Hepatocyte (in vitro differentiated cells): Measurements from ENCODE around the gene GPR37L1. TPM values are rescaled to one million over a fixed set of nuclear protein-coding genes. Genes with fewer than 3 reads are reported as not detected.
"Not testable (repeated sequence)": the region's sequence is repeated elsewhere in the genome, so short reads cannot be mapped to it uniquely, and the experiment has no call there.

Source experiments
- DNase-seq: peaks from one replicate; pipeline ENCODE4 v3.0.0-alpha.2; 2016; ENCODE audit warnings: low spot score
- H2AFZ ChIP-seq: fragments of 200-600 bp; sonication (generic); 2 replicates; pipeline ENCODE4 v1.6.0; 2016; ENCODE audit warnings: antibody characterized with exemption, mild to moderate bottlenecking
- H3K27ac ChIP-seq: fragments of 200-600 bp; sonication (generic); 2 replicates; pipeline ENCODE4 v1.5.1; 2016; ENCODE audit warnings: mild to moderate bottlenecking
- H3K27me3 ChIP-seq: fragments of 200-600 bp; sonication (generic); 2 replicates; pipeline ENCODE4 v1.6.1; 2016
- H3K36me3 ChIP-seq: fragments of 200-600 bp; sonication (generic); replicated peaks from 2 replicates; pipeline ENCODE4 v1.5.1; 2016; ENCODE audit warnings: low read depth; ENCODE audit not compliant: insufficient read depth
- H3K4me1 ChIP-seq: fragments of 200-600 bp; sonication (generic); 2 replicates; pipeline ENCODE4 v1.5.1; 2016; ENCODE audit warnings: mild to moderate bottlenecking, moderate library complexity; ENCODE audit not compliant: insufficient read depth
- H3K4me2 ChIP-seq: fragments of 200-600 bp; sonication (generic); 2 replicates; pipeline ENCODE4 v1.6.0; 2016
- H3K4me3 ChIP-seq: fragments of 200-600 bp; sonication (generic); 2 replicates; pipeline ENCODE4 v1.5.1; 2016; ENCODE audit warnings: mild to moderate bottlenecking
- H3K79me2 ChIP-seq: fragments of 200-600 bp; sonication (generic); 2 replicates; pipeline ENCODE4 v1.6.0; 2017; ENCODE audit warnings: mild to moderate bottlenecking
- H3K9me2 ChIP-seq: fragments of 200-600 bp; sonication (generic); replicated peaks from 2 replicates; pipeline ENCODE4 v1.6.0; 2017; ENCODE audit warnings: mild to moderate bottlenecking; ENCODE audit not compliant: insufficient read depth
- H3K9me3 ChIP-seq: fragments of 200-600 bp; sonication (generic); 2 replicates; pipeline ENCODE4 v1.5.1; 2016; ENCODE audit warnings: low read depth, mild to moderate bottlenecking
- H4K20me1 ChIP-seq: fragments of 200-600 bp; sonication (generic); 2 replicates; pipeline ENCODE4 v1.6.0; 2016; ENCODE audit warnings: mild to moderate bottlenecking; ENCODE audit not compliant: insufficient read depth, poor library complexity, severe bottlenecking
- CTCF ChIP-seq: fragments of 200-600 bp; sonication (generic); IDR thresholded peaks from 2 replicates; pipeline ENCODE4 v1.5.1; 2016; ENCODE audit warnings: antibody characterized with exemption, mild to moderate bottlenecking; ENCODE audit not compliant: poor library complexity
- EZH2 ChIP-seq: fragments of 200-600 bp; sonication (generic); IDR thresholded peaks from 2 replicates; pipeline ENCODE4 v1.6.1; 2016; ENCODE audit warnings: antibody characterized with exemption, mild to moderate bottlenecking, borderline replicate concordance
- EZH2phosphoT487 ChIP-seq: fragments of 200-600 bp; sonication (generic); IDR thresholded peaks from one replicate; pipeline ENCODE4 v1.6.1; 2018; ENCODE audit warnings: antibody characterized with exemption, mild to moderate bottlenecking, low read depth, moderate library complexity; ENCODE audit not compliant: unreplicated experiment, severe bottlenecking
- WGBS: methylation state at CpG from one replicate; pipeline ENCODE4 v1.1.6; 2016; ENCODE audit warnings: low lambda C conversion rate; ENCODE audit errors: missing lambda C conversion rate; 5-methylcytosine and 5-hydroxymethylcytosine counted together
- polyA plus RNA-seq: library from polyadenylated mRNA; unstranded; fragments of >200 nt; fragmentation: Nextera tagmentation; extraction: Ambion mirVana; gene quantifications from 2 replicates; pipeline ENCODE4 v1.2.1, GENCODE V29; 2016
- total RNA-seq: library from RNA; depleted of rRNA; stranded (reverse); fragments of >200 nt; gene quantifications from 2 replicates; pipeline ENCODE4 v1.2.3, GENCODE V29; 2014

Gene GPR37L1
- total and polyA plus RNA-seq, 2 experiments from 2014 or later, result 0.39 TPM; not detected in 1

- TF ChIP-seq EZH2, result no peak
- no peak for TF ChIP-seq EZH2phosphoT487
- no peak for TF ChIP-seq CTCF
- H2AFZ ChIP-seq, result no peak overlapping the region
- H3K27ac ChIP-seq, result peak overlapping the region; percentile 98
- DNase-seq, result no peak
- 80% methylated on average over 5 of the region's 5 CpGs for WGBS
- no peaks in the 10 kb centered on the region for H3K9me3 ChIP-seq
- H3K27me3 ChIP-seq, result no peaks in the 10 kb centered on the region
- H3K4me1 ChIP-seq, result peaks cover 38% of the 10 kb centered on the region
- H3K79me2 ChIP-seq, result no peaks in the 10 kb centered on the region
- no peaks in the 10 kb centered on the region for H3K36me3 ChIP-seq
- H4K20me1 ChIP-seq, result no peaks in the 10 kb centered on the region
- no peak overlapping the region for H3K4me2 ChIP-seq
- H3K4me3 ChIP-seq, result no peak overlapping the region
- H3K9me2 ChIP-seq, result no peaks in the 10 kb centered on the region
Observed at GRCh38 chr1:202107321-202107761, 15.4 kb upstream of the GPR37L1 start.

- no peaks in the 10 kb centered on the region for H3K9me2 ChIP-seq
- TF ChIP-seq EZH2 (no peak), EZH2phosphoT487 (no peak), CTCF (no peak)
- no peaks in the 10 kb centered on the region for H4K20me1 ChIP-seq
- H3K36me3 ChIP-seq, result no peaks in the 10 kb centered on the region
- H3K9me3 ChIP-seq, result no peaks in the 10 kb centered on the region
- DNase-seq, result peak; percentile 71
- H2AFZ ChIP-seq, result no peak overlapping the region
- WGBS, result 66% methylated on average over 13 of the region's 13 CpGs
- H3K79me2 ChIP-seq, result no peaks in the 10 kb centered on the region
- H3K4me3 ChIP-seq, result no peak overlapping the region
- no peaks in the 10 kb centered on the region for H3K27me3 ChIP-seq
- H3K27ac ChIP-seq, result peak overlapping the region; percentile 98
- no peak overlapping the region for H3K4me2 ChIP-seq
- H3K4me1 ChIP-seq, result peaks cover 44% of the 10 kb centered on the region
Observed at GRCh38 chr1:202107801-202108731, 14.7 kb upstream of the GPR37L1 start.

GRCh38 chr1:202110977-202111376 is 11.7 kb upstream of the GPR37L1 start:
- TF ChIP-seq EZH2 (no peak), CTCF (no peak), EZH2phosphoT487 (no peak)
- H3K4me1 ChIP-seq, result peaks cover 50% of the 10 kb centered on the region
- 79% methylated on average over 3 of the region's 3 CpGs for WGBS

GRCh38 chr1:202111589-202111988 is 11.1 kb upstream of the GPR37L1 start:
- not testable (repeated sequence) for H3K79me2 ChIP-seq, H3K36me3 ChIP-seq, H3K4me3 ChIP-seq, H3K27me3 ChIP-seq, H3K9me3 ChIP-seq, H2AFZ ChIP-seq, DNase-seq, H3K4me2 ChIP-seq, H3K9me2 ChIP-seq, H4K20me1 ChIP-seq, H3K27ac ChIP-seq
- H3K4me1 ChIP-seq, result peaks cover 45% of the 10 kb centered on the region
- WGBS, result 89% methylated on average over 7 of the region's 7 CpGs

More at GRCh38 chr1:202110977-202111376, 11.7 kb upstream of the GPR37L1 start:
- Histone ChIP-seq H3K9me3 (no peaks in the 10 kb centered on the region), H4K20me1 (no peaks in the 10 kb centered on the region), H2AFZ (no peak overlapping the region), H3K27ac (no peak overlapping the region), H3K4me3 (no peak overlapping the region), H3K9me2 (no peaks in the 10 kb centered on the region), H3K4me2 (no peak overlapping the region), H3K27me3 (no peaks in the 10 kb centered on the region), H3K79me2 (peaks cover 4% of the 10 kb centered on the region), H3K36me3 (no peaks in the 10 kb centered on the region)
- DNase-seq, result no peak
